SKM-1 treated with dmso at 0.1 percent for 144 hours (cell line): ENCODE results near the gene CUEDC1.
A peak's percentile ranks its signal among the peaks of the same experiment; 100 is the strongest.
"Not testable (repeated sequence)": the region's sequence is repeated elsewhere in the genome, so short reads cannot be mapped to it uniquely, and the experiment has no call there.

Source experiments
- DNase-seq: peaks from one replicate; lab custom pipeline; 2025; ENCODE audit not compliant: unreplicated experiment; lab: John Stamatoyannopoulos, UW

The CUEDC1 gene

GRCh38 chr17:57940653-57941329, 14.4 kb downstream of the CUEDC1 start:
- DNase-seq: no peak

GRCh38 chr17:57940231-57940630, 15.0 kb downstream of the CUEDC1 start:
- DNase-seq: no peak

- DNase-seq: peak; percentile 68
These were observed 15.4 kb downstream of the CUEDC1 start for GRCh38 chr17:57939797-57940196.

- no peak for DNase-seq
These were observed 17.1 kb downstream of the CUEDC1 start for GRCh38 chr17:57938061-57938502.

- DNase-seq: no peak
These were observed 17.7 kb downstream of the CUEDC1 start for GRCh38 chr17:57937492-57937891.

GRCh38 chr17:57935833-57936807, 19.1 kb downstream of the CUEDC1 start:
- no peak for DNase-seq

GRCh38 chr17:57931488-57932137, 23.6 kb downstream of the CUEDC1 start:
- no peak for DNase-seq

GRCh38 chr17:57930239-57930638, 25.0 kb downstream of the CUEDC1 start:
- DNase-seq: no peak

GRCh38 chr17:57929386-57929785, 25.8 kb downstream of the CUEDC1 start:
- no peak for DNase-seq

- DNase-seq: no peak
These were observed 26.3 kb downstream of the CUEDC1 start for GRCh38 chr17:57928928-57929327.

- no peak for DNase-seq
These were observed 28.0 kb downstream of the CUEDC1 start for GRCh38 chr17:57927048-57927723.

GRCh38 chr17:57926723-57927047, 28.5 kb downstream of the CUEDC1 start:
- DNase-seq: no peak

- DNase-seq: no peak
These were observed 29.7 kb downstream of the CUEDC1 start for GRCh38 chr17:57925361-57925990.

GRCh38 chr17:57924677-57925076, 30.5 kb downstream of the CUEDC1 start:
- DNase-seq: no peak

- no peak for DNase-seq
These were observed 31.9 kb downstream of the CUEDC1 start for GRCh38 chr17:57923182-57923872.

- DNase-seq: not testable (repeated sequence)
These were observed 32.5 kb downstream of the CUEDC1 start for GRCh38 chr17:57922745-57923144.

- DNase-seq: no peak
These were observed 34.1 kb downstream of the CUEDC1 start for GRCh38 chr17:57920916-57921703.

GRCh38 chr17:57919918-57920317, 35.3 kb downstream of the CUEDC1 start:
- DNase-seq: no peak
